Ishikawa (cell line): ENCODE measurements around the gene EPOP.

ENCODE experiments used
- CEBPB ChIP-seq: IDR thresholded peaks from 2 replicates; pipeline ENCODE4 v1.6.1; 2012
- CREB1 ChIP-seq: IDR thresholded peaks from 2 replicates; pipeline ENCODE4 v1.6.1; 2012; ENCODE audit warnings: low read depth
- EGR1 ChIP-seq: IDR thresholded peaks from 2 replicates; pipeline ENCODE4 v1.6.1; 2012
- EP300 ChIP-seq: IDR thresholded peaks from 2 replicates; pipeline ENCODE4 v1.6.1; 2012; ENCODE audit warnings: borderline replicate concordance
- FOXM1 ChIP-seq: IDR thresholded peaks from 2 replicates; pipeline ENCODE4 v1.6.1; 2012; ENCODE audit warnings: low read depth, borderline replicate concordance
- MAX ChIP-seq: IDR thresholded peaks from 2 replicates; pipeline ENCODE4 v1.6.1; 2012
- NFIC ChIP-seq: IDR thresholded peaks from 2 replicates; pipeline ENCODE4 v1.6.1; 2012
- RAD21 ChIP-seq: IDR thresholded peaks from 2 replicates; pipeline ENCODE4 v1.6.1; 2012; ENCODE audit warnings: low read depth
- REST ChIP-seq: IDR thresholded peaks from 2 replicates; pipeline ENCODE4 v1.6.1; 2012; ENCODE audit warnings: low read depth, mild to moderate bottlenecking
- TAF1 ChIP-seq: IDR thresholded peaks from 2 replicates; pipeline ENCODE4 v1.6.1; 2012; ENCODE audit warnings: low read depth, mild to moderate bottlenecking
- TCF12 ChIP-seq: IDR thresholded peaks from 2 replicates; pipeline ENCODE4 v1.6.1; 2012; ENCODE audit warnings: low read depth
- TEAD4 ChIP-seq: IDR thresholded peaks from 2 replicates; pipeline ENCODE4 v1.6.1; 2012
- USF1 ChIP-seq: IDR thresholded peaks from 2 replicates; pipeline ENCODE4 v1.6.1; 2012
- YY1 ChIP-seq: IDR thresholded peaks from 2 replicates; pipeline ENCODE4 v1.6.1; 2012; ENCODE audit warnings: low read depth
- ZBTB7A ChIP-seq: IDR thresholded peaks from 2 replicates; pipeline ENCODE4 v1.6.1; 2012; ENCODE audit warnings: low read depth

The EPOP gene

GRCh38 chr17:38676706-38677504 is 2.1 kb upstream of the EPOP start:
- peak; percentile 98 for TF ChIP-seq RAD21
- TF ChIP-seq MAX = peak; percentile 54
- TF ChIP-seq CEBPB = no peak
- no peak for TF ChIP-seq REST
- TF ChIP-seq USF1 = peak; percentile 86
- TF ChIP-seq TEAD4 = peak; percentile 60
- no peak for TF ChIP-seq CREB1
- no peak for TF ChIP-seq FOXM1
- TF ChIP-seq EP300 = no peak
- no peak for TF ChIP-seq NFIC
- TF ChIP-seq ZBTB7A = no peak
- no peak for TF ChIP-seq YY1
- no peak for TF ChIP-seq EGR1
- TF ChIP-seq TCF12 = no peak
- no peak for TF ChIP-seq TAF1

- TF ChIP-seq MAX = 0 out of 2 replicates have a peak, but pooled peaks have one; percentile 6
- no peak for TF ChIP-seq EP300
- no peak for TF ChIP-seq CEBPB
- no peak for TF ChIP-seq EGR1
- TF ChIP-seq NFIC = no peak
- peak; percentile 95 for TF ChIP-seq ZBTB7A
These were observed 576 bp downstream of the EPOP start for GRCh38 chr17:38674014-38674748.

GRCh38 chr17:38673707-38674013 is 1.1 kb downstream of the EPOP start:
- no peak for TF ChIP-seq CREB1
- no peak for TF ChIP-seq TEAD4
- no peak for TF ChIP-seq TCF12
- no peak for TF ChIP-seq NFIC
- TF ChIP-seq TAF1 = no peak
- TF ChIP-seq EGR1 = no peak
- TF ChIP-seq FOXM1 = no peak

- TF ChIP-seq REST (no peak), ZBTB7A (no peak), TCF12 (no peak), MAX (no peak), RAD21 (no peak), YY1 (no peak), TAF1 (no peak)
These were observed 1.7 kb downstream of the EPOP start for GRCh38 chr17:38672788-38673706.

GRCh38 chr17:38671939-38672720 is 2.6 kb downstream of the EPOP start:
- TF ChIP-seq CEBPB (no peak), RAD21 (no peak), REST (no peak)
